Measurements from ENCODE around the gene ACER3.
"Not testable (repeated sequence)": the region's sequence is repeated elsewhere in the genome, so short reads cannot be mapped to it uniquely, and the experiment has no call there.

The ACER3 gene

DNA sequence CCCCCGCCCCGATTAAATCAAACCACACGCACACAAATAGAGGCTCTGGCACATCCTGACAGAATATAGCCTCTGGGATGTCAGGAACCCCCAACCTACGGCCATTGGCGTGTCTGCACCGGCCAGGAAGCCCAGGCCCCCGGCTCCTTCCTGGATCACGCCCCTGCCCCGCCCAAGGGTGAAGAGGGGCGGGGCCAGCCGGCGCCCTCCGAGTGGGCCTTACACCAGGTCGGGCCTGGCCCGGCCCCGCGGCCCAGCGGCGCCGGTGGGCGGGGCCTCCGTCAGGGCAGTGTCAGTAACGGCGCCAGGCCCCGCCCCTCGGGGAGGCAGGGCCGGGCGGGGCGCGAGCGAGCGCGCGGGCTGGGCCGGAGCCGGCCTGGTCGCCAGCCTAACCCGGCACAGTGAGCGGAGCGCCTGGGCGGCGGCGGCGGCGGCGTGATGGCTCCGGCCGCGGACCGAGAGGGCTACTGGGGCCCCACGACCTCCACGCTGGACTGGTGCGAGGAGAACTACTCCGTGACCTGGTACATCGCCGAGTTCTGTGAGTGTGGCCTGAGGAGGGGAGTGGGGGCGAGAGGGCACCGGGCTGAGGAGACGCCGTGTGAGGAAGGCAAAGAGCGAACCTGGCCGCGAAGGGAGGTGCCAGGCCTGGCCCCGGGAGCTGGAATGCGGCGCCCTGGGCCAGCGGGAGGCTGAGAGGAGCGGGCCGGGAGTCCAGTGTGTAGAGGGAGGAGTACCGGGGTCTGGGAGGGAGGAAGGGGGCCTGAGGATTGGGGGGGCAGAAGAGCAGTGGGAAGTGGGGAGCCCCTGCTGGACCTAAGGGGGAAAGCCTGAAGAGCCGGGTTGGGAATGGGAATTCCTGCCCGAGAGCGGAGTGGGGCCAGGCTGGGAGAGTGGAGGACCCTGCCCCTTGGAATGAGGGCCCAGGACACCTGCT lies at the start of gene ACER3:
Gene ACER3 (plus strand): TSS at position 380 of the 937 bp plus-strand sequence. CDS start 59 bp downstream, at position 439.
- DNase-seq (ENCODE audit: low read depth), result peak; percentile 69

DNA sequence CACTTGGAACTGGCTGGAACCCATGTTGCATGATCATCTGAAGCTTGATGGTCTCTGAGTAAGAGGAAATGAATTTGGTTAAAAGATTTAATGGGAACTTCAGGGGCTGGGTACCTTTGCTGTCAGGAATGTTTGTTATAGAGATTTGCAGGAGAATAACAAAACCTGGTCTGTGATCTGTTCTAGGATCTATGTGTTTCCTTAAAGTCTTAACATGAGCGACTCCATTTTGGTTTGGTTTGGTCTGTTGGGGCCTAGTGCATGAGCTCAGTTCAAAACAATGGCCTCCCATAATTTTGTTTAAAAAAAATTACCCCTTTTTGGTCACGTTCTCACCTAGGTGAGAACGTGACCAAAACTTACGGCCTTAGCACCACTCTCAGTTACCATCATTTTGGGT lies 49.5 kb upstream of the ACER3 start:
- no peak for DNase-seq (ENCODE audit: low read depth)

DNA sequence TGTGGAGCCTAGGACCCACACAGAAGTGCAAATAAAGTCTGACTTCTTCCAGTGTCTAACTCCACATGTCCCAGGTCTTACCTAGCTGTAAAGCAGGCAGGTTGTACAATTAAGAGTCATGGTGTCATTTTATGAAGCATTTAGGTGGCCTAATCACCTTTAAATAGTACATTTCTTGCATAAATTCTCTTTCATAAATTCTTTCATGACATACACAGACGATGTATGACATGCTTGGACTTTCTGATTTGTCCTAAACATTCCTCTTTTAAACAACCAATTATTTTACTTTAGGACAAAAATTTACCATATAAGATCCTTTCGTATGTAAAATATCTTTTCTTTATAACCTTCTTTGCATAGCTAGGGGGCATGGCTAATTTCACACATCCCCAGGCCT lies 46.3 kb upstream of the ACER3 start:
- DNase-seq (ENCODE audit: low read depth), result no peak

DNA sequence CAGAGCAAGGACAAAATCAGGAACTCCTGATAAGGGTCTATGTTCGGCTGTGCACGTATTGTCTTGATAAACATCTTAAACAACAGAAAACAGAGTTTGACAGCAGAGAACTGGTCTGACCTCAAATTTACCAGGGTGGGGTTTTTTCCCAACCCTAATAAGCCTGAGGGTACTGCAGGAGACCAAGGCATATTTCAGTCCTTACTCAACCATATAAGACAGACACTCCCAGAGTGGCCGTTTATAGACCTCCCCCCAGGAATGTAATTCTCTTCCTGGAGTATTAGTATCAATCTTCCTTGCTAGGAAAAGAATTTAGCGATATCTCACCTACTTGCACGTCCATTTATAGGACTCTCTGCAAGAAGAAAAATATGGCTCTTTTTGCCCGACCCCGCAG lies 45.0 kb upstream of the ACER3 start:
- not testable (repeated sequence) for DNase-seq (ENCODE audit: low read depth)

DNA sequence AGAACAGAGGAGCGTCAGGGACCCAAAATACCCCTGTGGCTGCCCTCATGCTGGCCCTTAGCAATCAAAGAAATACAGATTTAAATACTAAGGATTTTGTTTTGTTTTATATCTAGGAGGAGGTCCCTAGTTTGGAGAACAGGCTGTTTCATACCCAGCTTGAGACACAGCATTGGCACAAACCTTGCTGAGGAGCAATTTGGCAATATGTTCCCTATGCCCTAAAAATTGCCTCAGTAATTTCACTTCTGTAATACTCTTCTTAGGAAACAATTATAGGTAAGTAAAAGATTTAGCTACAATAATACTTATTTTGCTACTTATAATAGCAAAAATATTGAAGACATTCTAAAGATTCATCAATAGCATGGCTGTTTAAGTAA lies 40.5 kb upstream of the ACER3 start:
- DNase-seq (ENCODE audit: low read depth), result no peak

DNA sequence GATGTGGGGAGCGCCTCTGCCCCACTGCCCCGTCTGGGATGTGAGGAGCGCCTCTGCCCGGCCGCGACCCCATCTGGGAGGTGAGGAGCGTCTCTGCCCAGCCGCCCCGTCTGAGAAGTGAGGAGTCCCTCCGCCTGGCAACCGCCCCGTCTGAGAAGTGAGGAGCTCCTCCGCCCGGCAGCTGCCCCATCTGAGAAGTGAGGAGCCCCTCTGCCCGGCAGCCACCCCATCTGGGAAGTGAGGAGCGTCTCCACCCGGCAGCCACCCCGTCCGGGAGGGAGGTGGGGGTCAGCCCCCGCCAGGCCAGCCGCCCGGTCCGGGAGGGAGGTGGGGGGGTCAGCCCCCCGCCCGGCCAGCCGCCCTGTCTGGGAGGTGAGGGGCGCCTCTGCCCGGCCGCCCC lies 39.3 kb upstream of the ACER3 start:
- not testable (repeated sequence) for DNase-seq (ENCODE audit: low read depth)

DNA sequence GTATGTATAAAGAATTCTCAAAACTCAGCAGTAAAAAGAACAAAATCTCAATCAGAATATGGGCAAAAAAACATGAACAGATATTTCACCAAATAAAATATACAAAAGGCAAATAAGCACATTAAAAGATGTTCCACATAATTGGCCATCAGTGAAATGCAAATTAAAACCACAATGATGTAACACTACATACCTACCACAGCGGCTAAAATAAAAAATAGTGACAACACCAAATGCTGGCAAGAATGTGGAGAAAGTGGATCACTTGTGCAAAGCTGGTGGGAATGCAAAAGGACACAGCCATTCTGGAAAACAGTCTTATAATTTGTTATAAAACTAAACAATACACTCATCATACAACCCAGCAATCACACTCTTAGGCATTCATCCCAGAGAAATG lies 38.3 kb upstream of the ACER3 start:
- no peak for DNase-seq (ENCODE audit: low read depth)

DNA sequence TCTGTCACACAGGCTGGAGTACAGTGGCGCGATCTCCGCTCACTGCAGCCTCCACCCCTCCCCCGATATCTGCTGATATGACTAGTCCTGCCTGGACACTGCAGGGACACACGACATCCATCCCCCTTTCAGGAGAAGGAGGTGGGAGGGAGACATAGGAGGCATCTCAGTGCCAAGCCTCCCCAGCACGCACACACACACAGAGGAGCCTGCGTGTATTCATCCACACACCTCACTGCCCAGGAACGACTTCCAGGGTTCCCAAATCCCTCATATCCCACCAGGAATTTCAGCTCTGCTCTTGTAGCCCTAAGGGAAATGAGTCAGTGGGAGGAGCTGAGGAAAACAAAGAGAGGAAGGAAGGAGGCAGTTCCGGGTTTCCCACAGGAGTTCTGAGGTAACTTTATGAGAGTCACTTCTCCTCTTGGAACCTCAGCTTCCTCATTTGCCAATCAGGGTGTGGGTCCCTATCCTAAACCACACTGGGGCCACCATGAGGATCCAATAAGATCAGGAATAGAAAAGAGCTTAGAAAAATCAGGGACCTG lies 37.2 kb upstream of the ACER3 start:
- DNase-seq (ENCODE audit: low read depth), result no peak

DNA sequence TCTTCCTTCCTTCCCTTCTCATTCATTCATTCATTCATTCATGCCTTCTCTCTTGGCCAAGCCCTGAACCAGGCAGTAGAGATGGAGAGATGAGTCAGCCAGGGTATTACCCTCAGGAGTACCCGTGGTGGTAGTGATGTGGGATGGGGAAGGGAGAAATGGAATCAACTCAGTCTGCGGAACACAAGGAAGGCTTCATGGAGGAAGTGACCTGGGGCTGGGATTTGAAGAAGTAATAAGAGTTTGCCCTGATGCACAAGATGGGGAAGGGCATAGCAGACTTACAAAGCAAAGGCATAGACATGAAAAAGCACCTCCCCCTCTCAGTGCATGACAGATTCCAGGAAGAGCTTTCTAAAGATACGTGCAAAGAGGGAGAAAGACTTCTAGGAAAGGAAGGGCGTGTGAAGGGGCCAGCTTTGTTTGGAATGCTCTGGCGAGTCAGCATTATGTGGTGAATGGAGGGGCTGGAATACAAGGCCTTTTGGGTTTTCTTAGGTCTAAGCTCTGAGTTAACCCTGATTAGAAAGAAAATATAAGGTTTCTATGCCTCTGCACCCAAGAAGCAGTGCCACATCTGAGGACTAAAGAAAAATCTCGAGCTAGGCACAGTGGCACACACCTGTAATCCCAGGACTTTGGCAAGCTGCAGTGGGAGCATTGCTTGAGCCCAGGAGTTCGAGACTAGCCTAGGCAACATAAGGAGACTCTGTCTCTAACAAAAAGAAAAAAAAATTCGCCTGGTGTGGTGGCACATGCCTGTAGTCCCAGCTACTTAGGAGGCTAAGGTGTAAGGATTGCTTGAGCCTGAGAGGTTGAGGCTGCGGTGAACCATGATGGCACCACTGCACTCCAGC lies 36.4 kb upstream of the ACER3 start:
- DNase-seq (ENCODE audit: low read depth), result no peak

DNA sequence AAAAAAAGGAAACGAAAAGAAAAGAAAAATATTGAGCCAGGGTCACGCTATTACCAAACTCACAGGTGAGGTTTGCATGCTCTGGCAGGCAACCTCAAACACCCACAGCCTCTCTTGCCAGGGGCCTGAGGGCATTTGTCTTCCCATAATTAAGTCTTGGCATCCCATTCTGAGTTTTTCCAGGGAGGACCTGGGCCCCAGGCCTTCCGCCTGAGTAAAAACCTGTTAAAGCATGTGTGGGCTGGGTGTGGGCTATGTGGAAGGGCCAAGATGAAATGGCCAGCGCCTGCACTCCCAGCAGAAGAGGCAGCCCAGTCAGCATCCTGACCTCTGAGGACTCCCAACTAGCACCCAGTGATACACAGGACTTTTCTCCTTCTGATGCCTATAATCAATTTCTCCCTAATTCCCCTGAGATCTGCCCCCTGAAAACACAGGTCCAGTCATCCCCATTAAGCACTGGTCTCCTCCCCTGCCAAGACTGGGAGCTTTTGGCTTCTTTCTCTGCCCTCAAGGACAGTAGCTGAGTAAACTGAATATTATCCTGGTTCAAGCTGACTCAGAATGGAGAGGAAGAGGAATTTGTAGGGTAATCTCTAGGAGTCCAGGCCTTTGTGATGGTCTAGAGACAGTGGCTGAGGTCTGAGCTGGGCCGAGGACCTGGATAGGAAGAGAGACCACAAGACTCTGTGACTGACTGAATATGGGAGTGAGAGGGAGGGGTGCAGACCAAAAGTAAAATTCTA lies 35.6 kb upstream of the ACER3 start:
- no peak for DNase-seq (ENCODE audit: low read depth)

DNA sequence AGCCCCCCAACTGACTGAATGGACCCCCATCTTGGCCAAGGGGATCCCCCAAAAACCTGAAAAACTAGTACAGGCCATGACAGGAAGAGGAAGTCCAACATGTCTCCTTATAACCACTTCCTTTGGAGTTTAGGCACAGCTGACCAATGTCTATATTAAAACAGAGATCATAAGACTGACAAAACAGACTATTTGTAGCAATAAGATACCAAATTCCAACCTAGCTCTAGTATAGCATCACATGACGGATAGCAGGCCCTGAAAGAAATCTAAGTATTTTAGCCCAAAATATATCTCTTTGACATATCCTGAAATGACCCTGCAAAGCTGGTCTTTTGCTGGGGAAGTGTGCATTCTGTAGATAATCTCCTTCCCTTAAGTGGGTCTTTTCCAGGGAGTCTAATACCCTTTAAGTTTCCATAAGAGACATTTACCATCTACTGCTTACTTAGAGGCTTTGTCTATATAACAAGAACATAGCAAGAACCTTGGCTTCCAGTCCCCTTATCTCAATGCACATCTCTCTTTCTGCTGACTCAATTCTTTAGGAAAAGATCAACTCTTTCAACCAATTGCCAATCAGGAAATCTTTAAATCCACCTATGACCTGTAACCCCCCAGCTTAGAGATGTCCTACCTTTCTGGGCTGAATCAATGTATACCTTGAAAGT lies 34.9 kb upstream of the ACER3 start:
- no peak for DNase-seq (ENCODE audit: low read depth)

DNA sequence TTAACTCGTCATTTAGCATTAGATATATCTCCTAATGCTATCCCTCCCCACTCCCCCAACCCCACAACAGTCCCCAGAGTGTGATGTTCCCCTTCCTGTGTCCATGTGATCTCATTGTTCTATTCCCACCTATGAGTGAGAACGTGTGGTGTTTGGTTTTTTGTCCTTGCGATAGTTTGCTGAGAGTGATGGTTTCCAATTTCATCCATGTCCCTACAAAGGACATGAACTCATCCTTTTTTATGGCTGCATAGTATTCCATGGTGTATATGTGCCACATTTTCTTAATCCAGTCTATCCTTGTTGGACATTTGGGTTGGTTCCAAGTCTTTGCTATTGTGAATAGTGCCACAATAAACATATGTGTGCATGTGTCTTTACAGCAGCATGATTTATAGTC lies 34.2 kb upstream of the ACER3 start:
- not testable (repeated sequence) for DNase-seq (ENCODE audit: low read depth)

DNA sequence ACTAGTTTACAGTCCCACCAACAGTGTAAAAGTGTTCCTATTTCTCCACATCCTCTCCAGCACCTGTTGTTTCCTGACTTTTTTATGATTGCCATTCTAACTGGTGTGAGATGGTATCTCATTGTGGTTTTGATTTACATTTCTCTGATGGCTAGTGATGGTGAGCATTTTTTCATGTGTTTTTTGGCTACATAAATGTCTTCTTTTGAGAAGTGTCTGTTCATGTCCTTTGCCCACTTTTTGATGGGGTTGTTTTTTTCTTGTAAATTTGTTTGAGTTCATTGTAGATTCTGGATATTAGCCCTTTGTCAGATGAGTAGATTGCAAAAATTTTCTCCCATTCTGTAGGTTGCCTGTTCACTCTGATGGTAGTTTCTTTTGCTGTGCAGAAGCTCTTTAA lies 33.7 kb upstream of the ACER3 start:
- DNase-seq (ENCODE audit: low read depth), result not testable (repeated sequence)

DNA sequence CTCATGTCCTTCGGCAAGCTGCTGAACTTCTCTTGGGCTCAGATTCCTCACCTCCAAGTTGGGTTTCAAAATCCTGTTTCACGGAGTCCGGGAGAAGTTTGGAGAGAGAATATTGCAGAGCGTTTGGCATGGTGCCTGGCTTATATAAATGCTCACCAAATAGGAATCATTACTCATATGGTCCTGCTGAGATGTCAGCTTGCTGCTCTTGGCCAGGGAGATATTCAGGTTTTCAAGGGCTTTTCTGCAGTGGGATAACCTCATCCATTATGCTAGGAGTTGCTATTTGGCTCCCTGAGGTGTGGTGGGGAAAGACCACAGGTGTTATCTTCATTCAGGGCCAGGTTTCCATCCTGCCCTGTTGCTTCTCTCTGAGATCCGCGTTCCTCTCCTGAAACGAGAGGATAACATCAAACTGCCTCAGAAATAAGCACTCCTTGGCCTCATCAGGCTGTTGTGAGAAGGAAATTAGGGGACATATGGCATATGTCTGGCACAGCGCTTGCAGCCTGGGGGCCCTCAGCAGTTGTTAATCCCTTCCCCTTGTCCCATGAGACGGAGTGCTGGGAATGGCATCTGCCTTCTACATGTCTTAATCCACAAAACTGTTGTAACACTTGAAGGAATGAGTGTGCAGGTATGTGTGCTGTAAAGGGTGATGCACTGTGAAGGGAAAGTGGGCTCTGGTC lies 29.9 kb upstream of the ACER3 start:
- DNase-seq (ENCODE audit: low read depth), result no peak

DNA sequence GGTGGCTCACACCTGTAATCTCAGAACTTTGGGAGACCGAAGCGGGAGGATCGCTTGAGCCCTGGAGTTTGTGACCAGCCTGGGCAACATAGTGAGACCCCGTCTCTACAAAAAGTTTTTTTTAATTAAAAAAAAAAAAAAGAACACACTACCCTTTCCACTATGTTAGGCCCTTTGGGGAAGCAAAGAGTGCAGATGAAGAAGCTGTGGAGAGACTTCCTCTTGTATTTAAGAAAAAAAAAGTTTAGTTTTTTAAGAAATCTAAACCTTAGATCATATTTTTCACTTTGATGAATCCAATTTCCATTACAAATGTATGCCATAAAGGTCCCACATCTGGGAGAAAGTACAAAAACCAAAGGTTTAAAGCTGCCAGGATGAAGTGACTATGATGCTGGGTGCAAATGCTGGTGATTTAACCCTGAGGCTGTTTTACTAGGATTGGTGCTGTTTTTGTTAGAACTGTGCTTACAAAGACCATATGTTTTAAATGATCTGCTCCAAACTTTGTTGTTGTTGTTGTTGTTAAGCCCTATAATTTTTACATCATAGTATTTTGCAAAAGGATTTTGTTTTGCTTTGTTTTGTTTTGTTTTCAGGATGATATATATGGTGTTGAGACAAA lies 28.9 kb upstream of the ACER3 start:
- DNase-seq (ENCODE audit: low read depth), result no peak

DNA sequence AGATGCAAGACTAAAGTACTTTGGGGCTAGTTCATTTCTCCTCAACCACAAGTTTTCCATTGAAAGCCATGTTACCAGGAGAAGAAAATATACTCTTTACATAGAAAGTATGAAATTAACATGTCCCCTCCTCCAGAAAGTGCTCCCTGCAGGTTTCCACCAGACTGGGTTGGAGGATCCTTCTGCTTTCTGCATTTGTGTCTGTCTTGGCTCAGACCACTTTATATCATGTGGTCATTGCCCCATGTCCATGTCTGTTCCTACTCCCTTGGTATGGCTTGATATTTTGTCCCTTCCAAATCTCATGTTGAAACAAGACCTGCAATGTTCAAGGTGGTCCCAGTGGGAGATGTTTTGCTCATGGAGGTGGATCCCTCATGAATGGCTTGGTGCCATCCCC lies 28.4 kb upstream of the ACER3 start:
- DNase-seq (ENCODE audit: low read depth), result no peak

DNA sequence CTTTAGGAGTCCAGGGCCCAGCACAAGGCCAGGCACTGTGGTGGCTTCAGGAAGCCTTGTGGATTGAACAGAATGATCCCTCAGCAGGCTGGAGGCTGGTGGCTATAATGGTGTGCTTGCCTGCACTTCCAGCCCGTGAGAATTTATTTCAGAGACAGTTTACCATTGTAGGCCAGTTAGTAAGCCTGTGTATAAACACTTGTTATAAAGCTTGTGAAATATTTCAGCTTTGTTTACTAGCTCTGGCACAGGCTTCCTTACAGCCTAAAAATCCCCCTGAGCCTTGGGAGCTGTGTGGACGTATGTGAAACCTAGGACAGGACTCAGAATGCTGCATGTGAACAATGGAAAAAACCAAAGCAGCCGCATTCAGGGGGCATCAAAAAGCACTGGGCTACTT lies 26.6 kb upstream of the ACER3 start:
- DNase-seq (ENCODE audit: low read depth), result no peak

DNA sequence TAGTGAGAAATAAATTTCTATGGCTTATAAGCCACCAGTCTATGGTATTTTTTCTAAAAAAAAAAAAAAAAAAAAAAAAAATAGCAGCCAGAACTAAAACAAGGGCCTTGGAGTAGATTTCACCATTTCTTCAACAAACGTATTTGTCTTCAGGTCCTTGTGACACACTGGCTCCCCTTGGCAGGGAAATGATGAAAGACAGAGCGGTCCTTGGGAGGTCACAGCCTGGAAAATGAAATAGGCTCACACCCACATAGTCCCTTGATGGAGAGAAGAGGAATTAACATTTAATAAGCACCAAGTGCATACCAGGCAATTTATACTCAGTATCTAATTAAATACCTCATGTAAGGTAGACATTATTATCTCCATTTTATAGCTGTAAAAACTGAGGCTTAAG lies 25.7 kb upstream of the ACER3 start:
- no peak for DNase-seq (ENCODE audit: low read depth)

DNA sequence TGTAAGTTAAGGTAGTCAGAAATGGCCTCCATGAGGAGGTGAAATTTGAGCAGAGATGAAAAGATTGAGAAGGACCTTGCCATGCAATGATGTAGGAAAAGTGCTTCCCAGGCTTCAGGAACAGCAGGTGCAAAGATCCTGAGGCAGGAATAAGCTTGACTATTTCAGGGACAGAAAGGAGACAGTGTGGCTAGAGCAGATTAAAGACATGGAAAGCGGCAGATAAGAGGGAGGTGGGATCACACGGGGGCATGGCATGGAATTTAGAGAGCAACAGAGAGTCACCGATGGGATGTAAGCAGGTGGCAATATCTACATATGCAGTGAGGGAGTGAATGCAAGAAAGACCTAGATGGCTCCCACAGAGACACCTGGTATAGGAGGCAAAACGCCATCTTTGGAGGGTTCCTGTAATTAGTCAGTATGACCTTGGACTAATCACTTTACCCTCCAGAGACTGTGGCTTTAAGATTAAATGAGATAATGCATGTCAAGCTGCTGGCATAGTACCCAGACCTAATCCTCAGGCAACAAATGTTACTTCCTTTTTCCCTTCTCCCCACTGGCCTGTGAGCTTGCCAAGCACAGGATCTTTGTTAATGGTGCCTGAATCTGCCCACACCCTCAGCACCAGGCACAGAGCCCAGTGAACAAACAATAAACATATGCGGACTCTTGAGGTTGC lies 24.6 kb upstream of the ACER3 start:
- no peak for DNase-seq (ENCODE audit: low read depth)

Data from activated T-cell treated with anti-CD3 and anti-CD28 coated beads for 1 hour (primary cell).